NCI-H510A treated with DMSO at 0.1 percent for 48 hours (cell line): ENCODE measurements around the gene UNC79.

ENCODE experiments used
- DNase-seq: peaks from one replicate; lab custom pipeline; 2025; lab: John Stamatoyannopoulos, UW

Gene UNC79

GRCh38 chr14:93708311-93708734, 277.6 kb downstream of the UNC79 start:
- DNase-seq, result no peak

GRCh38 chr14:93708800-93709199, 278.1 kb downstream of the UNC79 start:
- no peak for DNase-seq

- no peak for DNase-seq
Observed at GRCh38 chr14:93709249-93709648, 278.5 kb downstream of the UNC79 start.

GRCh38 chr14:93712079-93712837, 281.5 kb downstream of the UNC79 start:
- DNase-seq, result no peak

- no peak for DNase-seq
Observed at GRCh38 chr14:93712838-93713724, 282.3 kb downstream of the UNC79 start.

GRCh38 chr14:93713726-93714405, 283.1 kb downstream of the UNC79 start:
- DNase-seq, result no peak

- no peak for DNase-seq
Observed at GRCh38 chr14:93714605-93715004, 283.9 kb downstream of the UNC79 start.

- DNase-seq, result no peak
Observed at GRCh38 chr14:93715279-93715927, 284.7 kb downstream of the UNC79 start.

GRCh38 chr14:93716002-93716745, 285.4 kb downstream of the UNC79 start:
- DNase-seq, result no peak

- DNase-seq, result no peak
Observed at GRCh38 chr14:93716746-93717667, 286.3 kb downstream of the UNC79 start.

GRCh38 chr14:93717668-93718320, 287.1 kb downstream of the UNC79 start:
- no peak for DNase-seq

- DNase-seq, result no peak
Observed at GRCh38 chr14:93719256-93719655, 288.5 kb downstream of the UNC79 start.

GRCh38 chr14:93720076-93720815, 289.5 kb downstream of the UNC79 start:
- no peak for DNase-seq

GRCh38 chr14:93720981-93721483, 290.3 kb downstream of the UNC79 start:
- DNase-seq, result no peak

GRCh38 chr14:93723001-93723400, 292.3 kb downstream of the UNC79 start:
- no peak for DNase-seq

- no peak for DNase-seq
Observed at GRCh38 chr14:93725002-93725582, 294.4 kb downstream of the UNC79 start.

GRCh38 chr14:93725993-93726392, 295.3 kb downstream of the UNC79 start:
- DNase-seq, result no peak

GRCh38 chr14:93727039-93727740, 296.5 kb downstream of the UNC79 start:
- no peak for DNase-seq
